IMR-90 (cell line): ENCODE data around the gene CWF19L1. TPM values are rescaled to one million over a fixed set of nuclear protein-coding genes. Genes with fewer than 3 reads are reported as not detected.

Experiments used
- ATAC-seq: fragments of 200-7000 bp; cut with Tn5 transposase; 2 replicates; pipeline ENCODE4 v1.9.1; 2020; ENCODE audit warnings: low read depth, mild to moderate bottlenecking, moderate library complexity
- BruUV-seq: library from RNA; stranded (reverse); fragments of 400-500 nt; replicated peaks from 2 replicates; lab custom pipeline; 2021; lab: Mats Ljungman, UMichigan
- CTCF ChIA-PET: fragments of 300-600 bp; formaldehyde crosslinking; extraction: SDS; loops from one replicate; lab custom pipeline; 2021; ENCODE audit warnings: antibody characterized with exemption; lab: Yijun Ruan, JAX
- POLR2A ChIA-PET: fragments of 300-600 bp; sonication (Branson Sonifier 250); formaldehyde crosslinking; loops from one replicate; lab custom pipeline; 2022; ENCODE audit warnings: antibody characterized with exemption; ENCODE audit not compliant: unreplicated experiment; lab: Charles Lee
- DNase-seq: peaks from one replicate; pipeline ENCODE4 v3.0.0; 2013
- H2AFZ ChIP-seq: replicated peaks from 2 replicates; pipeline ENCODE3; 2013; ENCODE audit warnings: low read length, mild to moderate bottlenecking; ENCODE audit not compliant: poor library complexity
- H2AK5ac ChIP-seq: 2 replicates; pipeline ENCODE4 v1.6.1; 2013; ENCODE audit warnings: low read depth, low read length, inconsistent platforms
- H2AK9ac ChIP-seq: replicated peaks from 2 replicates; pipeline ENCODE3; 2013; ENCODE audit warnings: mild to moderate bottlenecking, low read depth, low read length, moderate library complexity; ENCODE audit not compliant: poor library complexity
- H2BK120ac ChIP-seq: 2 replicates; pipeline ENCODE4 v1.6.1; 2013; ENCODE audit warnings: low read depth, low read length, inconsistent platforms
- H2BK15ac ChIP-seq: 3 replicates; pipeline ENCODE4 v1.6.1; 2013; ENCODE audit warnings: low read depth, low read length, inconsistent platforms
- H2BK20ac ChIP-seq: 2 replicates; pipeline ENCODE4 v1.6.1; 2013; ENCODE audit warnings: low read depth, mild to moderate bottlenecking, inconsistent platforms, low read length, moderate library complexity
- H2BK5ac ChIP-seq: 2 replicates; pipeline ENCODE4 v1.6.1; 2013; ENCODE audit warnings: mild to moderate bottlenecking, low read depth, low read length, inconsistent platforms; ENCODE audit not compliant: poor library complexity, severe bottlenecking
- H3K14ac ChIP-seq: replicated peaks from 2 replicates; pipeline ENCODE4 v1.6.1; 2013; ENCODE audit warnings: low read depth, low read length, inconsistent platforms
- H3K18ac ChIP-seq: 2 replicates; pipeline ENCODE4 v1.6.1; 2013; ENCODE audit warnings: low read depth, low read length, control low read depth
- H3K23ac ChIP-seq: 2 replicates; pipeline ENCODE4 v1.6.1; 2013; ENCODE audit warnings: low read depth, low read length, inconsistent platforms
- H3K27ac ChIP-seq: 2 replicates; pipeline ENCODE4 v1.5.1; 2013; ENCODE audit warnings: mild to moderate bottlenecking, control low read depth, low read length; ENCODE audit not compliant: insufficient read depth
- H3K27me3 ChIP-seq: 2 replicates; pipeline ENCODE4 v1.6.1; 2013; ENCODE audit warnings: low read length; ENCODE audit not compliant: control insufficient read depth, insufficient read depth
- H3K36me3 ChIP-seq: 2 replicates; pipeline ENCODE4 v1.6.1; 2013; ENCODE audit warnings: low read length, mixed read lengths; ENCODE audit not compliant: control insufficient read depth, insufficient read depth
- H3K4ac ChIP-seq: 2 replicates; pipeline ENCODE4 v1.6.1; 2013; ENCODE audit warnings: low read depth, low read length, inconsistent platforms
- H3K4me1 ChIP-seq: 2 replicates; pipeline ENCODE4 v1.6.1; 2013; ENCODE audit warnings: low read length, mixed read lengths; ENCODE audit not compliant: control insufficient read depth, insufficient read depth
- H3K4me2 ChIP-seq: 2 replicates; pipeline ENCODE4 v1.6.1; 2013; ENCODE audit warnings: low read depth, mild to moderate bottlenecking, control low read depth, low read length, moderate library complexity
- H3K4me3 ChIP-seq: 2 replicates; pipeline ENCODE4 v1.5.1; 2013; ENCODE audit warnings: low read depth, mild to moderate bottlenecking, control low read depth, low read length, moderate library complexity; ENCODE audit not compliant: insufficient read depth
- H3K56ac ChIP-seq: 2 replicates; pipeline ENCODE4 v1.6.1; 2013; ENCODE audit warnings: low read length, inconsistent platforms; ENCODE audit not compliant: insufficient read depth; ENCODE audit errors: extremely low read depth
- H3K79me1 ChIP-seq, 2 experiments: 2 replicates each; pipeline ENCODE4 v1.6.1; 2013; ENCODE audit warnings: low read length in 2 of 2, inconsistent platforms in 1 of 2, low read depth in 1 of 2
- H3K9ac ChIP-seq: 2 replicates; pipeline ENCODE4 v1.6.1; 2013; ENCODE audit warnings: low read depth, low read length, control low read depth
- H3K9me1 ChIP-seq: 2 replicates; pipeline ENCODE4 v1.6.1; 2013; ENCODE audit warnings: low read length, inconsistent platforms; ENCODE audit not compliant: insufficient read depth
- H3K9me3 ChIP-seq: 2 replicates; pipeline ENCODE4 v1.6.1; 2013; ENCODE audit warnings: low read length; ENCODE audit not compliant: control insufficient read depth, insufficient read depth
- H4K20me1 ChIP-seq: 2 replicates; pipeline ENCODE4 v1.6.1; 2013; ENCODE audit warnings: low read length, inconsistent platforms; ENCODE audit not compliant: insufficient read depth
- H4K5ac ChIP-seq: 2 replicates; pipeline ENCODE4 v1.6.1; 2013; ENCODE audit warnings: mild to moderate bottlenecking, low read depth, low read length, control low read depth
- H4K8ac ChIP-seq, 2 experiments: 2 replicates each; pipeline ENCODE4 v1.6.1; 2013; ENCODE audit warnings: low read depth in 2 of 2, low read length in 2 of 2, control low read depth in 1 of 2, inconsistent platforms in 1 of 2
- H4K91ac ChIP-seq: 2 replicates; pipeline ENCODE4 v1.6.1; 2013; ENCODE audit warnings: low read depth, low read length, inconsistent platforms; ENCODE audit not compliant: insufficient read depth
- CEBPB ChIP-seq: IDR thresholded peaks from 2 replicates; pipeline ENCODE4 v1.6.1; 2012; ENCODE audit warnings: low read depth, low read length, improper control_type of control experiment
- CTCF ChIP-seq: conservative IDR thresholded peaks from 2 replicates; pipeline ENCODE4 v1.5.1; 2012; ENCODE audit warnings: mild to moderate bottlenecking, low read depth, low read length, improper control_type of control experiment
- FOS ChIP-seq: fragments of 150-350 bp; IDR thresholded peaks from 2 replicates; pipeline ENCODE4 v1.6.1; 2016; ENCODE audit warnings: low read depth, low read length
- MAZ ChIP-seq: IDR thresholded peaks from 2 replicates; pipeline ENCODE4 v1.6.1; 2012; ENCODE audit warnings: low read depth, mild to moderate bottlenecking, low read length, improper control_type of control experiment, moderate library complexity, borderline replicate concordance
- NFE2L2 ChIP-seq: fragments of 150-350 bp; IDR thresholded peaks from 2 replicates; pipeline ENCODE4 v1.6.1; 2016; ENCODE audit warnings: low read depth, mild to moderate bottlenecking, low read length
- POLR2A ChIP-seq: IDR thresholded peaks from 2 replicates; pipeline ENCODE4 v1.6.1; 2012; ENCODE audit warnings: mild to moderate bottlenecking, low read depth, low read length
- RAD21 ChIP-seq: IDR thresholded peaks from 2 replicates; pipeline ENCODE4 v1.6.1; 2012; ENCODE audit warnings: low read length, improper control_type of control experiment
- RCOR1 ChIP-seq: IDR thresholded peaks from 2 replicates; pipeline ENCODE4 v1.6.1; 2012; ENCODE audit warnings: mild to moderate bottlenecking, low read length, improper control_type of control experiment; ENCODE audit not compliant: insufficient replicate concordance
- RFX5 ChIP-seq: IDR thresholded peaks from 2 replicates; pipeline ENCODE4 v1.8.0; 2012; ENCODE audit warnings: low read depth, mild to moderate bottlenecking, low read length, moderate library complexity
- USF2 ChIP-seq: fragments of 150-350 bp; IDR thresholded peaks from 2 replicates; pipeline ENCODE4 v1.6.1; 2017; ENCODE audit warnings: mild to moderate bottlenecking, antibody characterized with exemption, low read length, low read depth
- WGBS, 2 experiments: methylation state at CpG; one replicate each; pipeline versions ENCODE4 v1.1.5 to v1.1.7; 2013; ENCODE audit warnings: missing lambda C conversion rate in 2 of 2; ENCODE audit not compliant: insufficient read length in 1 of 2; ENCODE audit errors: extremely low coverage in 2 of 2; 5-methylcytosine and 5-hydroxymethylcytosine counted together
- dilution Hi-C: fragments of 300-500 bp; cut with HindIII; formaldehyde crosslinking; loops from one replicate; pipeline ENCODE4 v1.14.3; 2018; ENCODE audit warnings: low sequenced_read_pairs; ENCODE audit not compliant: unreplicated experiment
- in situ Hi-C: fragments of 300-500 bp; cut with MboI; formaldehyde crosslinking; loops from 3 replicates; pipeline ENCODE4 v1.14.3; 2019; ENCODE audit warnings: low sequenced_read_pairs, inconsistent platforms, mixed read lengths
- intact Hi-C: fragments of 100-400 bp; cut with micrococcal nuclease; formaldehyde crosslinking; loops from 2 replicates; pipeline ENCODE4 v1.10.0; 2022
- polyA plus RNA-seq, 3 experiments: library from polyadenylated mRNA; depleted of rRNA; stranded (reverse); fragments of >200 nt; gene quantifications; 2 replicates each; pipeline ENCODE4 v1.2.3, GENCODE V29; 2012; ENCODE audit warnings: low replicate concordance in 1 of 3
- total RNA-seq: library from RNA; depleted of rRNA; stranded (reverse); fragments of >200 nt; gene quantifications from 2 replicates; pipeline ENCODE4 v1.2.3, GENCODE V29; 2012
- TF ChIP-seq, protein P1 (sequence below): fragments of 150-350 bp; IDR thresholded peaks from 2 replicates; pipeline ENCODE4 v1.6.1; 2016; ENCODE audit warnings: low read depth, mild to moderate bottlenecking, low read length, moderate library complexity, borderline replicate concordance

Gene CWF19L1
- total and polyA plus RNA-seq, 2 of the 4 experiments (the other 2 are of a cell fraction): 10.2 to 30.8 TPM

DNA sequence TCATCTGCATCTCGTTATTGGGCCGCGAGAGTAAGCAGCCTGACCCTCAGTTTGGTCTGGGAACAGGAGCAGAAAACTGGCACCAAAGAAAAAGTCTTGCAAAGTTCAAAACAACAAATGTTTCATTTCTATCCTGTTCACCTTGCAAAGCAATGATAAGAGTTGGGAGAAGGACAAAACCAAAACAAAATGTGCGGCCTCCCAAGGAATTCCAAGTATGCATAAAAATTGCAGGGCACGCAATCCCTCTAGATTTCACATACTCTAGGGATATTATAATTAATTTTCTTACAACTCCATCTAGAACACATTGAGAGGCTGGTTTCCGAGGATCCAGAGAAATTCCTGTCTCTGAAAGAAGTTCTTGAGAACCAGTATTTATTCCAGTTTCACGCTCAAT is 58.1 kb downstream of the CWF19L1 start:
- H2BK15ac ChIP-seq: no peak overlapping the region
- no peak overlapping the region for H3K14ac ChIP-seq
- H4K20me1 ChIP-seq: no peaks in the 10 kb centered on the region
- H3K27me3 ChIP-seq: no peaks in the 10 kb centered on the region
- H3K4ac ChIP-seq: no peak overlapping the region
- H3K4me2 ChIP-seq: no peak overlapping the region
- no peaks in the 10 kb centered on the region for H3K9me3 ChIP-seq
- no peak overlapping the region for H2AK9ac ChIP-seq
- peak overlapping the region; percentile 27; the same call in 1 of the 2 replicates for H3K27ac ChIP-seq
- H3K79me1 ChIP-seq: no peaks in the 10 kb centered on the region; a peak in 1 of 4 replicates
- H3K4me3 ChIP-seq: no peak overlapping the region
- no peak overlapping the region for H4K91ac ChIP-seq
- no peak overlapping the region for H2BK20ac ChIP-seq
- H2AFZ ChIP-seq: no peak overlapping the region
- dilution Hi-C loops: no loop called here
- no peak overlapping the region for H3K9ac ChIP-seq
- H3K18ac ChIP-seq: no peak overlapping the region
- H2BK120ac ChIP-seq: no peak overlapping the region
- no peak overlapping the region for H3K23ac ChIP-seq
- POLR2A ChIA-PET: no interaction called here
- no TSS peak for BruUV-seq
- no peak overlapping the region for H2BK5ac ChIP-seq
- no peaks in the 10 kb centered on the region for H3K9me1 ChIP-seq
- ATAC-seq (peak; percentile 53), DNase-seq (peak; percentile 13)
- no peak overlapping the region for H2AK5ac ChIP-seq
- CTCF ChIA-PET: no interaction called here
- no peak for TF ChIP-seq MAZ
- no peak for TF ChIP-seq USF2
- TF ChIP-seq NFE2L2: no peak
- no peak for TF ChIP-seq CEBPB
- no peak for TF ChIP-seq RCOR1
- TF ChIP-seq CTCF: no peak
- no peak for TF ChIP-seq RFX5
- no peak for TF ChIP-seq RAD21
- TF ChIP-seq FOS: no peak
- TF ChIP-seq, protein P1, sequence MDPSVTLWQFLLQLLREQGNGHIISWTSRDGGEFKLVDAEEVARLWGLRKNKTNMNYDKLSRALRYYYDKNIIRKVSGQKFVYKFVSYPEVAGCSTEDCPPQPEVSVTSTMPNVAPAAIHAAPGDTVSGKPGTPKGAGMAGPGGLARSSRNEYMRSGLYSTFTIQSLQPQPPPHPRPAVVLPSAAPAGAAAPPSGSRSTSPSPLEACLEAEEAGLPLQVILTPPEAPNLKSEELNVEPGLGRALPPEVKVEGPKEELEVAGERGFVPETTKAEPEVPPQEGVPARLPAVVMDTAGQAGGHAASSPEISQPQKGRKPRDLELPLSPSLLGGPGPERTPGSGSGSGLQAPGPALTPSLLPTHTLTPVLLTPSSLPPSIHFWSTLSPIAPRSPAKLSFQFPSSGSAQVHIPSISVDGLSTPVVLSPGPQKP: no peak
- no peak for TF ChIP-seq POLR2A
- intact Hi-C loops: loop anchor here (5.0 kb wide), 1 partner anchor 713 kb away; no protein-coding TSS in a partner anchor
- WGBS, 2 experiments: no CpG with 5 or more reads among the region's 7 CpGs
- H4K5ac ChIP-seq: no peak overlapping the region
- in situ Hi-C loops: no loop called here
- no peak overlapping the region for H4K8ac ChIP-seq
- no peaks in the 10 kb centered on the region; the same call in 1 of the 2 replicates for H3K4me1 ChIP-seq
- H3K56ac ChIP-seq: no peak overlapping the region
- peaks cover 19% of the 10 kb centered on the region for H3K36me3 ChIP-seq
